PFSK-1 (cell line): ENCODE measurements around the gene EMILIN2.

ENCODE experiments used
- FOXP2 ChIP-seq: optimal IDR thresholded peaks from 2 replicates; pipeline ENCODE3; 2011; ENCODE audit warnings: borderline replicate concordance, control low read depth, inconsistent platforms; ENCODE audit not compliant: insufficient read depth; ENCODE audit errors: extremely low read length, extremely low read depth
- POLR2AphosphoS5 ChIP-seq: IDR thresholded peaks from 2 replicates; pipeline ENCODE4 v1.6.1; 2012; ENCODE audit warnings: low read depth, mild to moderate bottlenecking, control low read depth, low read length, moderate library complexity
- REST ChIP-seq, 2 experiments: IDR thresholded peaks; 2 replicates each; pipeline versions ENCODE4 v1.6.1 to v1.8.0; 2011 to 2012; ENCODE audit warnings: low read depth in 2 of 2, low read length in 2 of 2, control low read depth in 1 of 2, inconsistent platforms in 1 of 2, mild to moderate bottlenecking in 1 of 2, moderate library complexity in 1 of 2; ENCODE audit not compliant: insufficient read depth in 1 of 2
- SIN3A ChIP-seq: IDR thresholded peaks from 2 replicates; pipeline ENCODE4 v1.6.1; 2012; ENCODE audit warnings: mild to moderate bottlenecking, low read length, moderate library complexity, borderline replicate concordance; ENCODE audit not compliant: insufficient read depth
- TAF1 ChIP-seq: IDR thresholded peaks from 2 replicates; pipeline ENCODE4 v1.6.1; 2012; ENCODE audit warnings: low read length, control low read depth, borderline replicate concordance; ENCODE audit not compliant: insufficient read depth

The EMILIN2 gene

GRCh38 chr18:2960983-2961696 lies 114.3 kb downstream of the EMILIN2 start:
- no peak for TF ChIP-seq POLR2AphosphoS5

GRCh38 chr18:2961821-2962220 lies 115.0 kb downstream of the EMILIN2 start:
- TF ChIP-seq REST (IDR thresholded peaks at IDR 0.05; ENCODE audit: insufficient read depth in 1 of 2, low read depth in 2 of 2, low read length in 2 of 2) (no peak), SIN3A (no peak), TAF1 (no peak), POLR2AphosphoS5 (no peak), FOXP2 (no peak)

GRCh38 chr18:2963048-2963447 lies 116.2 kb downstream of the EMILIN2 start:
- no peak for TF ChIP-seq SIN3A
- no peak for TF ChIP-seq POLR2AphosphoS5
- TF ChIP-seq REST (IDR thresholded peaks at IDR 0.05; ENCODE audit: insufficient read depth in 1 of 2, low read depth in 2 of 2, low read length in 2 of 2) = no peak

GRCh38 chr18:2964361-2965010 lies 117.7 kb downstream of the EMILIN2 start:
- TF ChIP-seq SIN3A = no peak
- TF ChIP-seq REST (IDR thresholded peaks at IDR 0.05; ENCODE audit: insufficient read depth in 1 of 2, low read depth in 2 of 2, low read length in 2 of 2) = no peak
- no peak for TF ChIP-seq TAF1
- no peak for TF ChIP-seq POLR2AphosphoS5
- no peak for TF ChIP-seq FOXP2
